Glutamatergic neuron (in vitro differentiated cells): Measurements from ENCODE around the gene PRKCQ. TPM values are rescaled to one million over a fixed set of nuclear protein-coding genes. Genes with fewer than 3 reads are reported as not detected.

Experiments used
- DNase-seq: peaks from one replicate; pipeline ENCODE4 v3.0.0; 2022
- H3K27ac Mint-ChIP-seq: one replicate; pipeline ENCODE4 v1.8.0; 2020; ENCODE audit warnings: mild to moderate bottlenecking, mixed read lengths, inconsistent platforms; ENCODE audit not compliant: unreplicated experiment
- H3K27me3 Mint-ChIP-seq: one replicate; pipeline ENCODE4 v1.8.0; 2020; ENCODE audit warnings: mild to moderate bottlenecking, moderate library complexity, mixed read lengths, inconsistent platforms; ENCODE audit not compliant: unreplicated experiment
- H3K36me3 Mint-ChIP-seq: one replicate; pipeline ENCODE4 v1.8.0; 2020; ENCODE audit warnings: mild to moderate bottlenecking, mixed read lengths, inconsistent platforms; ENCODE audit not compliant: unreplicated experiment
- H3K4me1 Mint-ChIP-seq: one replicate; pipeline ENCODE4 v1.8.0; 2020; ENCODE audit warnings: mild to moderate bottlenecking, low read depth, mixed read lengths, inconsistent platforms; ENCODE audit not compliant: unreplicated experiment
- H3K4me3 Mint-ChIP-seq: one replicate; pipeline ENCODE4 v1.8.0; 2020; ENCODE audit warnings: mild to moderate bottlenecking, mixed read lengths, inconsistent platforms; ENCODE audit not compliant: unreplicated experiment
- H3K9me3 Mint-ChIP-seq: one replicate; pipeline ENCODE4 v1.8.0; 2020; ENCODE audit warnings: mild to moderate bottlenecking, moderate library complexity, mixed read lengths, inconsistent platforms; ENCODE audit not compliant: unreplicated experiment
- total RNA-seq: library from RNA; stranded (reverse); fragmentation: NEBNext Ultra II Directional; extraction: Animal tissue kit (Norgen Biotek cat#: 25700); gene quantifications from one replicate; pipeline ENCODE4 v1.2.1, GENCODE V29; 2021; ENCODE audit not compliant: unreplicated experiment
- TF ChIP-seq, protein P1 (sequence below): fragments of 200-600 bp; sonication (generic); IDR thresholded peaks from one replicate; pipeline ENCODE4 v1.5.0; 2021; ENCODE audit not compliant: partially characterized antibody, unreplicated experiment

Gene PRKCQ
- total RNA-seq, 1 donor from 2014 or later = 1.3 TPM

DNA sequence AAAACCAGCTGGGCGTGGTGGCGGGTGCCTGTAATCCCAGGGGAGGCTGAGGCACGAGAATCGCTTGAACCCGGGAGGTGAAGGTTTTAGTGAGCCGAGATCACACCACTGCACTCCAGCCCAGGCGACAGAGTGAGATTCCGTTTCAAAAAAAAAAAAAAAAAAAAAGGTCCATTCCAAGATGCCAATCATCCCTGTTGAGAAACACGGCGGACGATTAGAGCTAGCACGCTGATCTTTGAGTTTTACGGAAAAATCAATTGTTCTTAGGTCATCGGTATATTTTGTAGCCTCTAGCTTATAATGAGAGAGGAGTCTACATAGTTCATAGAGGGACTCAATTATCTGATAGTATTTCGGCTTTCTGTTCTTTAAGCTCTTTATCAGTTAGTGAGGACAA, 169.2 kb downstream of the PRKCQ start:
- TF ChIP-seq, protein P1, sequence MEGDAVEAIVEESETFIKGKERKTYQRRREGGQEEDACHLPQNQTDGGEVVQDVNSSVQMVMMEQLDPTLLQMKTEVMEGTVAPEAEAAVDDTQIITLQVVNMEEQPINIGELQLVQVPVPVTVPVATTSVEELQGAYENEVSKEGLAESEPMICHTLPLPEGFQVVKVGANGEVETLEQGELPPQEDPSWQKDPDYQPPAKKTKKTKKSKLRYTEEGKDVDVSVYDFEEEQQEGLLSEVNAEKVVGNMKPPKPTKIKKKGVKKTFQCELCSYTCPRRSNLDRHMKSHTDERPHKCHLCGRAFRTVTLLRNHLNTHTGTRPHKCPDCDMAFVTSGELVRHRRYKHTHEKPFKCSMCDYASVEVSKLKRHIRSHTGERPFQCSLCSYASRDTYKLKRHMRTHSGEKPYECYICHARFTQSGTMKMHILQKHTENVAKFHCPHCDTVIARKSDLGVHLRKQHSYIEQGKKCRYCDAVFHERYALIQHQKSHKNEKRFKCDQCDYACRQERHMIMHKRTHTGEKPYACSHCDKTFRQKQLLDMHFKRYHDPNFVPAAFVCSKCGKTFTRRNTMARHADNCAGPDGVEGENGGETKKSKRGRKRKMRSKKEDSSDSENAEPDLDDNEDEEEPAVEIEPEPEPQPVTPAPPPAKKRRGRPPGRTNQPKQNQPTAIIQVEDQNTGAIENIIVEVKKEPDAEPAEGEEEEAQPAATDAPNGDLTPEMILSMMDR = no peak
- H3K27me3 Mint-ChIP-seq = no peaks in the 10 kb centered on the region
- no peak overlapping the region for H3K4me3 Mint-ChIP-seq
- H3K36me3 Mint-ChIP-seq = no peaks in the 10 kb centered on the region
- no peak for DNase-seq
- H3K27ac Mint-ChIP-seq = no peak overlapping the region
- H3K4me1 Mint-ChIP-seq = peaks cover 5% of the 10 kb centered on the region
- no peaks in the 10 kb centered on the region for H3K9me3 Mint-ChIP-seq

DNA sequence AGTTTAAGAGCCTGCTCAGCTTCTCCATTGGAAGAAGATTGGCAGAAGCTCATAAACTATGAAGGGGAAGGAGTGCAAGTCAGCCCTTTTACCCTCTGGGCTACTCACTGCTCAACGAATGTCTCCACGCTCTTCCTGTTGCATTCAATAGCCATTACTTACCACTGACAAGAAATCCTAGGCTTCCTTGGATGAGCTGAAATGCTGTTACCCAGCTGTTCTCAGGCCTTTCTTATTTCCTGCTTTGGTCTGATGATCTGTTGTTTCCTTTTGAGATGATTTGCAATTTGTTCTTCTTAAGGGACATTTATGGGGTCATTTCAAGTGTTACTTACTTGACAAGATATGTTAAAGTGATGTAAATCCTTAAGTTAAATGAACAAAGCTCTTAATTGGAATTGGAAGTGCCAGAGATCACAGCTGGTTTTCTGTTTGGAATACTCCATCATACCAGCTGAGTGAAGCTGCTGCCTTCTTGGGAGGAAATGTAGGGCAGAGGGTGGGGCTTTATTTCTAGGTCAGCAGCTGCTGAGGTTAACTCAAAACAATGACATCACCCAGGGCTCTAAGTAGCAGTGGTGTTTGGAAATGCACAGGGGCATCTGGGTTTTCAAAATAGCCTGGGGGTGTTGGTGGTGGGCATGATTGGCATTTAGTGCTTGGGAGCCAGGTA, 170.0 kb downstream of the PRKCQ start:
- Mint-ChIP-seq H3K4me3 (no peak overlapping the region), H3K36me3 (no peaks in the 10 kb centered on the region), H3K9me3 (no peaks in the 10 kb centered on the region), H3K4me1 (peaks cover 5% of the 10 kb centered on the region), H3K27ac (peak overlapping the region; percentile 31), H3K27me3 (no peaks in the 10 kb centered on the region)
- no peak for DNase-seq
- TF ChIP-seq, protein P1 = no peak

DNA sequence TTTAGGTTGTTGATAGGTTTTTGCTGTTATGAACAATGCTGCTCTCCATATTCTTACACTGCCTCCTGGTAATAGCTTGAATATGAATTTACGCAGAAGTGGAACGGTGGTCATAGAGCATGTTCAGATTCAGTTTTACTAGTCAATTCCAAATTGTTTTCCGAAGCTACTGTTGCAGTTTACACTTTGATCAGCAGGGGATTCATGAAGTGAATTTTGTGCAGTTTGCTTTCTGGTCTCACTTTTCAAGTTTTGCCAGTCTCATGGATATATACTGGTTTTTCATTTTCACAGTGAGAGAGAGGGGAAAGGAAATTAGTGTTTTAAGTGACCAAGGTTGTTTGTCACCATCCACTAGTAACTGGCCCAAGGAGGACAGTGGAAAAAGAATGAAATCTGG, 171.3 kb downstream of the PRKCQ start:
- H3K27me3 Mint-ChIP-seq = no peaks in the 10 kb centered on the region
- TF ChIP-seq, protein P1 = no peak
- H3K9me3 Mint-ChIP-seq = no peaks in the 10 kb centered on the region
- H3K4me1 Mint-ChIP-seq = peaks cover 5% of the 10 kb centered on the region
- no peaks in the 10 kb centered on the region for H3K36me3 Mint-ChIP-seq
- H3K27ac Mint-ChIP-seq = no peak overlapping the region
- no peak overlapping the region for H3K4me3 Mint-ChIP-seq
- no peak for DNase-seq

DNA sequence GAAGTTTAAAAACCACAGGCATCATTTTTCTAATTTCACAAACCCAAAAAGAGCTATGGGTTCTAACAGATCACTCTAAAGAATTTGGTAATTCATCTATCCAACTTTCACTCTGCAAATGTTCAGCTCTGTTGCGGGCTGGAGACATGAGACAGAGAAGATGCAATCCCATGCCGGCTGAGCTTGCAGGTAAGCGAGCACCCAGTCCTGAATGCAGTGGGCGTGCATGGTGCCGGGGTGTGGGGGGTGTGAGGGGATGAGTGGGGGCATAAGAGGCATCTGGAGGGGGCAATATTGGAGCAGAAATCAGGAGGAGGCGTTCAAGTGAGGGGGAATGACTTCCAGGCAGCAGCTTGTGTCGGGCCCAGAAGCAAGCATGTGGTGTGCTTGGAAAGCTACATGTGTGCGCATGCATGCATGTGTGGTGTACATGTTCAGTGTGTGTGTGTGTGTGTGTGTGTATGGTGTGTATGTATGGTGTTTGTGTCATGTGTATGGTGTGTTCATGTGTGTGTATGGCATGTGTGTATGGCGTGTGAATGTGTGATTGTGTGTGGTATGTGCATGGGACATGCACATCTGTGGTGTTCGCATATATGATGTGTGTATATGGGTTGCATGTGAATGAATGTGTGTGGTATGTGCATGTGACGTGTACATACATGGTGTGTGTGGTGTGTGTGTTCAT, 172.9 kb downstream of the PRKCQ start:
- no peaks in the 10 kb centered on the region for H3K27me3 Mint-ChIP-seq
- TF ChIP-seq, protein P1 = no peak
- H3K9me3 Mint-ChIP-seq = no peaks in the 10 kb centered on the region
- no peaks in the 10 kb centered on the region for H3K36me3 Mint-ChIP-seq
- DNase-seq = no peak
- no peak overlapping the region for H3K4me3 Mint-ChIP-seq
- H3K4me1 Mint-ChIP-seq = peaks cover 7% of the 10 kb centered on the region
- H3K27ac Mint-ChIP-seq = no peak overlapping the region
